Tibial artery (tissue), 4 donors: ENCODE results near the gene ACTRT3.

Experiments used
- DNase-seq, 2 donors: peaks; one replicate each; pipeline ENCODE4 v3.0.0-alpha.2; 2019
- H3K27ac ChIP-seq, 2 donors: fragments of 200-600 bp; sonication (generic) in 1 of 2; 1 replicate in 1 of 2; 2 replicates in 1 of 2; pipeline ENCODE4 v1.5.1; 2018 to 2019; ENCODE audit warnings: mild to moderate bottlenecking in 1 of 2
- H3K27me3 ChIP-seq, 2 donors: fragments of 200-600 bp; sonication (generic) in 1 of 2; one replicate each; pipeline versions ENCODE4 v1.5.1 to v1.6.0; 2016 to 2019
- H3K36me3 ChIP-seq, 3 donors: fragments of 200-600 bp; sonication (generic) in 2 of 3; one replicate each; pipeline ENCODE4 v1.5.1; 2016 to 2019; ENCODE audit warnings: mild to moderate bottlenecking in 2 of 3
- H3K4me1 ChIP-seq, 4 donors: fragments of 200-600 bp; sonication (generic) in 2 of 4; 1 replicate in 3 of 4; 2 replicates in 1 of 4; pipeline ENCODE4 v1.5.1; 2016 to 2019
- H3K4me3 ChIP-seq, 2 donors: fragments of 200-600 bp; sonication (generic) in 1 of 2; 1 replicate in 1 of 2; 2 replicates in 1 of 2; pipeline ENCODE4 v1.5.1; 2018 to 2019; ENCODE audit warnings: mild to moderate bottlenecking in 2 of 2
- H3K9me3 ChIP-seq, 3 donors: fragments of 200-600 bp; sonication (generic) in 1 of 3; one replicate each; pipeline ENCODE4 v1.5.1; 2016 to 2019
- CTCF ChIP-seq, 2 experiments: fragments of 200-600 bp in 1 of 2; fragments of 450-650 bp in 1 of 2; IDR thresholded peaks; one replicate each; pipeline ENCODE4 v1.5.1; 2017 to 2019; ENCODE audit warnings: antibody characterized with exemption in 2 of 2, mild to moderate bottlenecking in 1 of 2, moderate library complexity in 1 of 2
- intact Hi-C: fragments of 100-400 bp; cut with DNase I; formaldehyde crosslinking; loops from one replicate; pipeline ENCODE4 v1.15.0; 2023; ENCODE audit warnings: low total_unique reads

Gene ACTRT3

GRCh38 chr3:169758359-169758994, 10.9 kb downstream of the ACTRT3 start:
- Histone ChIP-seq H3K27ac (no peak overlapping the region), H3K4me1 (peaks cover 0 to 6% (median under 1%) of the 10 kb centered on the region in 4 donors), H3K36me3 (no peaks in the 10 kb centered on the region), H3K9me3 (no peaks in the 10 kb centered on the region), H3K27me3 (peaks cover 0 to 12% of the 10 kb centered on the region in 2 donors), H3K4me3 (no peak overlapping the region)
- no peak for TF ChIP-seq CTCF (IDR thresholded peaks at IDR 0.05)
- no peak for DNase-seq
- intact Hi-C loops: no loop called here

GRCh38 chr3:169755488-169755887, 13.9 kb downstream of the ACTRT3 start:
- TF ChIP-seq CTCF (IDR thresholded peaks at IDR 0.05): no peak
- H3K27me3 ChIP-seq: peaks cover 0 to 12% of the 10 kb centered on the region in 2 donors
- no peak overlapping the region for H3K4me3 ChIP-seq
- no peaks in the 10 kb centered on the region for H3K4me1 ChIP-seq
- H3K9me3 ChIP-seq: no peaks in the 10 kb centered on the region
- intact Hi-C loops: no loop called here
- DNase-seq: no peak
- no peaks in the 10 kb centered on the region for H3K36me3 ChIP-seq
- no peak overlapping the region for H3K27ac ChIP-seq

- H3K27ac ChIP-seq: no peak overlapping the region
- DNase-seq: no peak
- no peaks in the 10 kb centered on the region for H3K9me3 ChIP-seq
- peaks cover 0 to 12% of the 10 kb centered on the region in 2 donors for H3K27me3 ChIP-seq
- no peak overlapping the region for H3K4me3 ChIP-seq
- no peaks in the 10 kb centered on the region for H3K4me1 ChIP-seq
- TF ChIP-seq CTCF (IDR thresholded peaks at IDR 0.05): no peak
- no peaks in the 10 kb centered on the region for H3K36me3 ChIP-seq
- intact Hi-C loops: no loop called here
These were observed 14.7 kb downstream of the ACTRT3 start for GRCh38 chr3:169754711-169755110.

GRCh38 chr3:169751875-169752274, 17.5 kb downstream of the ACTRT3 start:
- intact Hi-C loops: no loop called here
- Histone ChIP-seq H3K27ac (no peak overlapping the region), H3K27me3 (peaks cover 0 to 12% of the 10 kb centered on the region in 2 donors)

GRCh38 chr3:169750665-169751064, 18.7 kb downstream of the ACTRT3 start:
- H3K4me1 ChIP-seq: no peaks in the 10 kb centered on the region
- no peaks in the 10 kb centered on the region for H3K9me3 ChIP-seq
- no peak overlapping the region for H3K4me3 ChIP-seq
- H3K27me3 ChIP-seq: peaks cover 0 to 10% of the 10 kb centered on the region in 2 donors
- H3K27ac ChIP-seq: no peak overlapping the region
- no peak for DNase-seq
- intact Hi-C loops: no loop called here
- H3K36me3 ChIP-seq: no peaks in the 10 kb centered on the region
- TF ChIP-seq CTCF (IDR thresholded peaks at IDR 0.05): no peak

More at GRCh38 chr3:169751875-169752274, 17.5 kb downstream of the ACTRT3 start:
- no peaks in the 10 kb centered on the region for H3K9me3 ChIP-seq
- no peaks in the 10 kb centered on the region for H3K36me3 ChIP-seq
- H3K4me1 ChIP-seq: no peaks in the 10 kb centered on the region
- H3K4me3 ChIP-seq: no peak overlapping the region
- no peak for TF ChIP-seq CTCF (IDR thresholded peaks at IDR 0.05)
- no peak for DNase-seq

- intact Hi-C loops: no loop called here
- H3K4me3 ChIP-seq: no peak overlapping the region
- no peak overlapping the region for H3K27ac ChIP-seq
- no peaks in the 10 kb centered on the region for H3K9me3 ChIP-seq
- H3K36me3 ChIP-seq: no peaks in the 10 kb centered on the region
- H3K27me3 ChIP-seq: no peaks in the 10 kb centered on the region
- H3K4me1 ChIP-seq: no peaks in the 10 kb centered on the region
- DNase-seq: no peak
- TF ChIP-seq CTCF (IDR thresholded peaks at IDR 0.05): no peak
These were observed 20.7 kb downstream of the ACTRT3 start for GRCh38 chr3:169748670-169749069.
